Activated CD8-positive, alpha-beta T cell treated with anti-CD3 and anti-CD28 coated beads for 36 hours (primary cell): ENCODE results near the gene LINC01488. TPM values are rescaled to one million over a fixed set of nuclear protein-coding genes. Genes with fewer than 3 reads are reported as not detected.

Experiments
- ATAC-seq: fragments of 200-7000 bp; cut with Tn5 transposase; one replicate; pipeline ENCODE4 v1.10.0; 2021; ENCODE audit warnings: mild to moderate bottlenecking, moderate library complexity
- CTCF ChIA-PET: fragments of 350-600 bp; sonication (Branson Sonifier 250); formaldehyde crosslinking; loops from one replicate; lab custom pipeline; 2021; ENCODE audit warnings: antibody characterized with exemption; lab: Charles Lee
- POLR2A ChIA-PET: fragments of 350-600 bp; sonication (Branson Sonifier 250); formaldehyde crosslinking; loops from one replicate; lab custom pipeline; 2021; ENCODE audit warnings: antibody characterized with exemption; lab: Charles Lee
- DNase-seq: peaks from one replicate; pipeline ENCODE4 v3.0.0-alpha.2; 2020
- H3K27ac Mint-ChIP-seq: one replicate; pipeline ENCODE4 v1.8.0; 2021; ENCODE audit warnings: mild to moderate bottlenecking, mixed read lengths
- H3K27me3 Mint-ChIP-seq: one replicate; pipeline ENCODE4 v1.8.0; 2021; ENCODE audit warnings: mixed read lengths
- H3K36me3 Mint-ChIP-seq: one replicate; pipeline ENCODE4 v1.8.0; 2021; ENCODE audit warnings: low read depth, mixed read lengths
- H3K4me1 Mint-ChIP-seq: one replicate; pipeline ENCODE4 v1.8.0; 2021; ENCODE audit warnings: low read depth, mixed read lengths
- H3K4me3 Mint-ChIP-seq: one replicate; pipeline ENCODE4 v1.8.0; 2021; ENCODE audit warnings: mild to moderate bottlenecking, moderate library complexity, mixed read lengths
- H3K9me3 Mint-ChIP-seq: one replicate; pipeline ENCODE4 v1.8.0; 2021; ENCODE audit warnings: mixed read lengths
- intact Hi-C: fragments of 100-400 bp; cut with micrococcal nuclease; formaldehyde crosslinking; loops from one replicate; pipeline ENCODE4 v1.10.0; 2022
- total RNA-seq, 2 experiments: library from RNA; stranded (reverse); gene quantifications; one replicate each; pipeline ENCODE4 v1.2.3, GENCODE V29; 2021
- TF ChIP-seq, protein P1 (sequence below): fragments of 200-600 bp; IDR thresholded peaks from one replicate; pipeline ENCODE4 v1.8.0; 2022; ENCODE audit warnings: antibody characterized with exemption, mild to moderate bottlenecking

Gene LINC01488
- total RNA-seq, 2 experiments from 2014 or later, result not detected

- DNase-seq (no peak), ATAC-seq (no peak)
- TF ChIP-seq, protein P1, sequence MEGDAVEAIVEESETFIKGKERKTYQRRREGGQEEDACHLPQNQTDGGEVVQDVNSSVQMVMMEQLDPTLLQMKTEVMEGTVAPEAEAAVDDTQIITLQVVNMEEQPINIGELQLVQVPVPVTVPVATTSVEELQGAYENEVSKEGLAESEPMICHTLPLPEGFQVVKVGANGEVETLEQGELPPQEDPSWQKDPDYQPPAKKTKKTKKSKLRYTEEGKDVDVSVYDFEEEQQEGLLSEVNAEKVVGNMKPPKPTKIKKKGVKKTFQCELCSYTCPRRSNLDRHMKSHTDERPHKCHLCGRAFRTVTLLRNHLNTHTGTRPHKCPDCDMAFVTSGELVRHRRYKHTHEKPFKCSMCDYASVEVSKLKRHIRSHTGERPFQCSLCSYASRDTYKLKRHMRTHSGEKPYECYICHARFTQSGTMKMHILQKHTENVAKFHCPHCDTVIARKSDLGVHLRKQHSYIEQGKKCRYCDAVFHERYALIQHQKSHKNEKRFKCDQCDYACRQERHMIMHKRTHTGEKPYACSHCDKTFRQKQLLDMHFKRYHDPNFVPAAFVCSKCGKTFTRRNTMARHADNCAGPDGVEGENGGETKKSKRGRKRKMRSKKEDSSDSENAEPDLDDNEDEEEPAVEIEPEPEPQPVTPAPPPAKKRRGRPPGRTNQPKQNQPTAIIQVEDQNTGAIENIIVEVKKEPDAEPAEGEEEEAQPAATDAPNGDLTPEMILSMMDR, result no peak
- H3K4me3 Mint-ChIP-seq, result no peak overlapping the region
- CTCF ChIA-PET, result no interaction called here
- H3K27me3 Mint-ChIP-seq, result peaks cover 23% of the 10 kb centered on the region
- no peak overlapping the region for H3K27ac Mint-ChIP-seq
- no peaks in the 10 kb centered on the region for H3K9me3 Mint-ChIP-seq
- POLR2A ChIA-PET, result no interaction called here
- H3K4me1 Mint-ChIP-seq, result no peaks in the 10 kb centered on the region
- intact Hi-C loops, result no loop called here
- H3K36me3 Mint-ChIP-seq, result no peaks in the 10 kb centered on the region
Measured at GRCh38 chr11:69435161-69435986, 46.1 kb upstream of the LINC01488 start.

DNA sequence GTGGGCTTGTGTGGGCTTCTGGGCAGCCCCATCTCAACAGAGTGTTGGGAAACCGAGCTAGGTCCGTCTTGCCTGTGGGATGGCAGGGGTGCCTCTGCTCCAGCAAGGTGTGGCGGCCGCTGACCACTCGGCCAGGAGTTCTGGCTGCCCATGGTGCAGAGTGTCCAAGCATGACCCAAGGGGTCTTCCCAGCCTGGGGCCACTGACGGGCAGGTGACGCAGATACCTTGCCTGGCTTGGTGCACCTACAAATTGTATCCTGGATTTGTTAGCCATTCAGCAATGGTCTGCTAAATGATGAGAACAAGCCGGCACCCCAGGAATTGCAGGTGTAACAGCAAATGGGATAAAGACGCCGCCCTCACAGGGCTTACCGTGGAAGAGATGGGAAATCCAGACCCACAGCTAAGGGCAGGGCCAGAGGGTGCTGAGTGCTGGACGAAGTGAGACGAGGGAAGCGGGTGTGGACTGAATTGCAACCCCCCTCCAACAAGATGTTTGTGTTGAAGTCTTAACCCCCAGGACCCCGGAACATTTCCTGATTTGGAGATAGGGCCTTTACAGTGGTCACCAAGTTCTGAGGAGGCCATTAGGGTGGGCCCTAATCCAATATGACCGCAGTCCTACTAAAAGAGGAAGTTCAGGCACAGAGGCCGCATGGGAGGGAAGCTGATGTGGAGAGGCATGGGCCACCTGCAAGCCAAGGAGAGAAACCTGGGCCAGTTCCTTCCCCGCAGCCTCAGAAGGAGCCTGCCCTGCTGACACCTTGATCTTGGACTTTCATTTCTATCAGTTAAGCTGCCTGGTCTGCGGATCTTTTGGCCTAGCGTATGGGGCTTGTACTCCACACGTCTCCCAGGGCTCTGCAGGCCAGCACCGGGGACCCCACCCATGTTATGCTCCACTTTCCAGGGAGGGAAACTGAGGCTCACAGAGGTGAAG lies 45.2 kb upstream of the LINC01488 start:
- H3K4me1 Mint-ChIP-seq, result no peaks in the 10 kb centered on the region
- POLR2A ChIA-PET, result no interaction called here
- DNase-seq (no peak), ATAC-seq (no peak)
- H3K27ac Mint-ChIP-seq, result no peak overlapping the region
- intact Hi-C loops, result no loop called here
- CTCF ChIA-PET, result no interaction called here
- TF ChIP-seq, protein P1, result no peak
- no peak overlapping the region for H3K4me3 Mint-ChIP-seq
- no peaks in the 10 kb centered on the region for H3K9me3 Mint-ChIP-seq
- H3K27me3 Mint-ChIP-seq, result peaks cover 23% of the 10 kb centered on the region
- H3K36me3 Mint-ChIP-seq, result no peaks in the 10 kb centered on the region

GRCh38 chr11:69437001-69437875 lies 44.2 kb upstream of the LINC01488 start:
- peaks cover 19% of the 10 kb centered on the region for H3K27me3 Mint-ChIP-seq
- H3K36me3 Mint-ChIP-seq, result no peaks in the 10 kb centered on the region
- TF ChIP-seq, protein P1, result no peak
- ChIA-PET CTCF (no interaction called here), POLR2A (no interaction called here)
- no peaks in the 10 kb centered on the region for H3K4me1 Mint-ChIP-seq
- H3K27ac Mint-ChIP-seq, result no peak overlapping the region
- DNase-seq (no peak), ATAC-seq (no peak)
- intact Hi-C loops, result no loop called here
- no peak overlapping the region for H3K4me3 Mint-ChIP-seq
- H3K9me3 Mint-ChIP-seq, result no peaks in the 10 kb centered on the region

DNA sequence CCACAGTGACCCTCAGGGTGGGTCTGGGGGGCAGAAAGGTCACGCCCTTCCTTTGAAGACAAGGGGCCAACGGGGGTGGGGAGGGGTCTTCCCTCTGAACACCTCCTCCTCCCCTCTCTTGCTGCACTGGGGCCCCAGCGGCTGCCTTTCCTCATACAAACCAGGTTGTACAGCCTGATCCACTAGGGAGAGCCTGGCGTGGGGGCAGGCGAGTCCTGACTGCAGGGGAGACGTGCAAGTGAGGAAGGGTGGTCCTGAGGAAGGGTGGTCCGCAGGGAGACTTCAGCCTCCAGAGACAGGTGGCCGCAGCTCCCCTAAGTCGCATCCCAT lies 43.6 kb upstream of the LINC01488 start:
- ATAC-seq (no peak), DNase-seq (no peak)
- Mint-ChIP-seq H3K4me3 (no peak overlapping the region), H3K27ac (no peak overlapping the region), H3K9me3 (no peaks in the 10 kb centered on the region), H3K27me3 (peaks cover 19% of the 10 kb centered on the region), H3K36me3 (no peaks in the 10 kb centered on the region), H3K4me1 (peaks cover 3% of the 10 kb centered on the region)
- intact Hi-C loops, result no loop called here
- TF ChIP-seq, protein P1, result no peak
- ChIA-PET POLR2A (no interaction called here), CTCF (no interaction called here)
